ENCODE measurements around the gene RCVRN.

RCVRN gene

DNA sequence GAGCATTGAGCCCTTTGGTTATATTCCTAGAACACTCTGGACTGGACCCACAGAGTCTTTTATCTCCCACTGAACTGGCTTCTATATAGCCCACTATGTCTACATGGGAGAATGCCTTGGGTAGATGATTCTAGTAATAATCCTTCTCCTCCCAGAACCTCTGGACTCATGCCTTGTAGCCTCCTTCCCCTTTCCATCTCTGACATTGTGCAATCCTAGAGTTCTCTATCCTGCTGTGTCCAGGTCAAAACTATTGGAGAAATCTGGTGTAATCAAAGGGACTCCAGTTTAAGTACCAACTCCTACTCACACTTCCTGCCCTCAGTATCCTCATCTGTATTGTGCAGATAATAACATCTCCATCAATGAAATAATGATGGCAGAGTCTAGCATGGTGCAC is 9.1 kb downstream of the RCVRN start:
- DNase-seq (ENCODE audit: low read depth), result no peak

DNA sequence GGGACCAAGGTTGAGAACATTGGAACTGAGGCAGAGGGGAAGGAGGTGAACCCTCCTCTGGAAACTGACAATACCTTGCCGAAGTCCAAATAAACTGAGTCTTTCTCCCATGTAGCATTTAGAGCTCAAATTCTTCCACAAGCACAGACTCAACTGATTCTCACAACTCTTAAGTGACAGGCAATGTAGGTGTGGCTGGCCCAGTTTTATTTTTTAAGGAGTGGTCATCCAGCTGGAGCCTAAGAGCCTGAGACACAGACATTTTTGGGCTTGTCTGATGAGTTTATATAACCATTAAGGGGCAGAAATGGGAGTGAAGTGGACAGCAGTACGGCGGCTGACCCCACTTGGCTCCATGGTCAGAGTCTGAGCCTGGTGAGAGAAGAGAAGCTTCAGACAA is 10.8 kb downstream of the RCVRN start:
- no peak for DNase-seq (ENCODE audit: low read depth)

GRCh38 chr17:9893411-9894012 is 11.6 kb downstream of the RCVRN start:
- DNase-seq (ENCODE audit: low read depth), result no peak

DNA sequence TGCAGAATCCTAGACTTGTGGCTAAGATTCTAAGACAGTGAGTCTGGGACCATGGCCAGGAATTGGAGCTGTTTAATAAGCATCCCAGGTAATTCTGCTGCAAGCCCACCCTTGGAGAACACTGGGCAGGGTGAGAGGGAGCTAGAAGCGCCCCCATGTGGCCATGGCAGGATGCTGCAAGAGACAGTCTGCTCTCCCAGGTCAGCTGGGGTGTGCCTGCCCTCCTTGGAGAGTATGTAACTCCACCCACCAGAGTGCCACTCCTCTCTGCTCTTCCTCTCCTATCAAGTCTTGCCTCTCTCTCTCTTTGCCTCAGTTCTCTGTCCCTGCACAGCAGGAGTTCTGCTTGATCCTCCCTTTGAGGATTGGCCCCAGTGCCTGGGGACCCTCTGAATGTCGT is 14.9 kb downstream of the RCVRN start:
- DNase-seq (ENCODE audit: low read depth), result no peak

GRCh38 chr17:9887508-9887907 is 17.6 kb downstream of the RCVRN start:
- DNase-seq (ENCODE audit: low read depth), result no peak

DNA sequence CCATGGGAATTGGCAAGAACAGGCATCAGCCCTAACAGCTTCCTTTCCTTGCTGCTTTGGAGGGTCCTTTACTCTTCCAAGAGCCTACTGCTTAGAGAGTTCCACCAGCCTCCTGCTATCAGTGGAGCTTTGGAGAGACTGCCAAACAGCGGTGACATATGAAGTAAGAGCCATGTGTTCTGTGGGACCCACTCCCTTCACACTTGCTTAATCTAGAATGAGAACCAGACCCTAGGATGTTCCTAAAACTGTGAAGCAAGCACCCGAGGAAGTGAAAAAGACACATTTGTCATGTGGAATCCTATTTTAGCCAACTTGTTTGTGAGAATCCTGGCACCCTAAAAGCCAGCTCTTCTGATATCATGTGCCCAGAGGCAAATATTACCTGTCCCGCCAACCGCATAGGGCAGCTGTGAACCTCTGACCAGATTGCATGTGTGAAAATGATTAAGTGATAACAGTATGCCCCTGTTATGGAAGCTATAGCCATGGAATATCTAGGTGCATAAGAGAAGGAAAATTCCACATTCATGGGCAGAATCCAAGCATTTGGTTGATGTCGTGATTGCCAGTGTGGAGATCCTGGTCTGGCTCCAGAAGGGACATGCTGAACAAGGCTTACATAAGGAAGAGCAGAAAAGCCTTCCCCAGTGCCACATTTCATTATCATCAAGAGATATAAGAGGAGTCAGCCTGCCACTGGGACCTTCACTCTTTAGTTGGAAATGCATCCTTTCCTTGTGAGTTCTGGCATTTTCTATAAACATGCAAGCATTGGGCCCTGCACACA is 18.7 kb downstream of the RCVRN start:
- no peak for DNase-seq (ENCODE audit: low read depth)

- no peak for DNase-seq (ENCODE audit: low read depth)
Observed at GRCh38 chr17:9883451-9883850, 21.6 kb downstream of the RCVRN start.

DNA sequence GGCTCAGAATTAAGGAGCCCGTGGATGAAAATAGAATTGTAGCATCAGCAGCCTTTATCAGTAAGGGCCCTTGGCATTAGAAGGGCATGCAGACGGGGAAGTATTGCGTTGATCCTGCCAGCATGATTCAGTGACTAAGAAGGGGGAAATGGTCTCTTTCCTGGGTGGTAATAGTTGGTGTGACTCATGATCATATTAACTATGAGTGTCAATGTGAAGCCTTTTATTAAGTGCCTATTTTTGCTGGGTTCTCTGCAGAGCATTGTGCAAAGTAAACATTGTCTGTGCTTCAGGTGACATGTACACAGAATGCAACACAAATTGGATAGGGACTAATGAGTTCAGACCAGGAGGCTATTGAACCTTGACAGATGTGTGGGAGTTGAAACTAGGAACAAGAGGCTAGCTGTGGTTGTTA is 24.5 kb downstream of the RCVRN start:
- no peak for DNase-seq (ENCODE audit: low read depth)

DNA sequence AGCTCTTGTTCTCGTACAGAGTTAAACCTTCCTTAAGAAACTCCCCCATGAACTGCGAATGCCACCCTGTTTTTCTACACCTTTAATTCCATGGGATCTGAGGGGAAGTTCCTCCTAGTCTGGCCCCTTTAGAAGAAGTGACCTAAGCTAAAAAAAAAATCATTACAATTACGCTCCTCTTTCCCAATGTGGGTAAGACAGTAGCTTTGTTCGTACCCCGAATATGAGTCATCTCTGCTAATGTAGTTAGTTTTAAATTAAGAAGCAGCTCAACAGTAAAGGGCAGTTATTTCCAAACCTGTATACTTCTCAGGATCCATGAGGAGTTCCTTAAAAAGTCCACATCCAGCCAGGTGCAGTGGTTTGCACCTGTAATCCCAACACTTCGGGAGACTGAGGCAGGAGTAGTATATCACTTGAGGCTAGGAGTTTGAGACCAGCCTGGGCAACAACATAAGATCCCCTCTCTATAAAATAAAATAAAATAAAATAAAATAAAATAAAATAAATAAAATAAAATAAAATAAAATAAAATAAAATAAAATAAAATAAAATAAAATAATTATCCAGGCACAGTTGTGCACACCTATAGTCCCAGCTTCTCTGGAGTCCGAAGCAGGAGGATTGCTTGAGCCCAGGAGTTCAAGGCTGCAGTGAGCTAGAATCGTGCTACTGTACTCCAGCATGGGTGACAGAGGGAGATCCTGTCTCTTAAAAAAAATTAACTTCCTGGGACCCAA is 26.1 kb downstream of the RCVRN start:
- DNase-seq (ENCODE audit: low read depth), result no peak

DNA sequence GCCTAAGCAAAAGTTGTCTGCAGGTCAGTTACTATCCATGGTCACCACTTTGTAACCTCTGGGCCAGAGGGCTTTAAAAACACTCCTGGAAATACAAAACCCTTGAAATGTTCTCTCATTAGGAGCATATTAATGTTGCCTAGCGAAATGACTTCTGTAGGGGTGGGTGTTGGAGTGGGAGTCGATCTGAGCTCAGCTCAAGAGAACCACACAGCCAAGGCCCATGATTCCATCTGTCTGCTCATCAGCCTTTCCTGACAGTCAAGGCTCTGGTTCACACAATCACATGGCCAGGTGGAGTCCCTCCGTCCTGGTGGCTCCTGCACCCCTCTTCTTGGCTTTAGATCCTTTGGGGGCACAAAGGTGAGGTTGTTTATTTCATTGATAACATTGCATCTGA is 26.7 kb downstream of the RCVRN start:
- DNase-seq (ENCODE audit: low read depth), result no peak

DNA sequence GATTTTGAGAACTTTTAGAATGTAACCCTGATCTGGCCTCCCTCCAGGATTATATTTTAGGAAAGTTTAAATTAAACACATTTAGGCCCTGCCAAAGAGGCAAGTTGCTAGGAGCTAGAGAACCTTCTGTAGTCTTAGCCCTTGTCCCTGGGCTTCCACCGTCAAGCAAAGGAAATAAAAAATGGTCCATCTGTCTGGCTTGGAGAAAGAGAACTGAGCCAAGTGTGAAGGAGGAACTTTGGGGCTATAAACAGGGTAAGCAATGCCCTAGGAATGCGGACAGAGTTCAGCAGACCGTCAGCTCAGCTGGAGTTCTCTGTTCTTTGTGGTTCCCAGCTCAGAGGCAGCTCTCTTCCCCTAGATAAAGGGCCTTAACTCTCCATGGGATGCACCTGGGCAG is 29.6 kb downstream of the RCVRN start:
- DNase-seq (ENCODE audit: low read depth), result no peak

GRCh38 chr17:9874722-9875121 is 30.3 kb downstream of the RCVRN start:
- DNase-seq (ENCODE audit: low read depth), result no peak

GRCh38 chr17:9872852-9873251 is 32.2 kb downstream of the RCVRN start:
- no peak for DNase-seq (ENCODE audit: low read depth)

DNA sequence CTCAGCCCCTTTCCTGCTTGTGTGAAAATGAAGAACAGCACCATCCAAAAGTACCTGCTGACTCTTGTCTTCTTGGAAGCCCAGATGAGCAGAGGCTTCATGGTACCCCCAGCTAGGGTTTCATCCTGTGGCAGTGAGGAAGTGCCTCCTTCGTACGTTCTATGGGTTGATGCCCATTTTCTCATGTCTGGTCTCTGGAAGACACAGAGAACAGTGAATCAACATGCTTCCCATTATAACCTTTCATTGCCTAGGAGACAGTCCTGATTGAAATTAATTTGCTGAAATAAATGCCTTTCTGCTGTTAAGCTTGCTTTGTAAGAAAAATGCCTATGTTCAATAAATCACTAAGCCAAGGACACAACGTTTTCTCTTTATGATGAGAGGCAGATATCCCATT is 36.5 kb downstream of the RCVRN start:
- DNase-seq (ENCODE audit: low read depth), result no peak

GRCh38 chr17:9865586-9865985 is 39.5 kb downstream of the RCVRN start:
- DNase-seq (ENCODE audit: low read depth), result no peak

DNA sequence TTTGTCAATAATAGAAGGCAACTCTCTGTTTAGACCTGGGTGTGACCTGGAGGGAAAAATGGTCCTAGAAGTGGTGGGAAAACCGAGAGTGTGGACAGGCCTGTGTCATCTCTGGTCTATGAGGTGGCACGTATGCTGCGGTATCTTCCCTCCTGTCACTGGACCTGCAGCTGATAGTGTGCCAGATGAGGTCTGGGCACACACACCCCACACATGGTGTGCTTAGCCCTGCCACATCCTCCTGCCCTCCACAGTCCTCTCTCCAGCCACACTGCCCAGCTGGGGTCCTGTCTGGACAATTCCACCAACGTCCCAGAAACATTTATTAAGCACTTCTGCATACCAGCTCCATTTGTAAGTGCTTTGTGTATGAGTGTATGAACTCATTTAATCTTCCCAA is 42.1 kb downstream of the RCVRN start:
- no peak for DNase-seq (ENCODE audit: low read depth)

DNA sequence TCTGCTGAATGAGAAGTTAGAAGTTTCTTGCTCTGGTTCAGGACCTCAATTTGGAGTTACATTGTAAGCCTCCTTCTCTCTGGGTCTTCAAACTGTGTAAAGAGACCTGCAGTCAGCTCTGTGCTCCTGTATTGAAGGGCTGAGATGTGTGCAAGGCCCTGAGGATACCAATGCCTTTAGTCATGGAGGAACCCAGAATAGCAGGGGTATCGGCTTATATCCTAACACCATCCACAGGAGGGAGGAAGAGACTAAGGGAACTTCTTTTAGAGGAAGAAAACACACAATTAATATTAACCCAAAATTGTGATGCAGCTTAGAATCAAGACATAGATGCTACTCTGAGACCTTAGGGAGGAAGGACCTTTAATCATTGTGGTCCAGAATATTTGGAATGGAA is 42.9 kb downstream of the RCVRN start:
- DNase-seq (ENCODE audit: low read depth), result no peak

GRCh38 chr17:9860851-9861250 is 44.2 kb downstream of the RCVRN start:
- no peak for DNase-seq (ENCODE audit: low read depth)

DNA sequence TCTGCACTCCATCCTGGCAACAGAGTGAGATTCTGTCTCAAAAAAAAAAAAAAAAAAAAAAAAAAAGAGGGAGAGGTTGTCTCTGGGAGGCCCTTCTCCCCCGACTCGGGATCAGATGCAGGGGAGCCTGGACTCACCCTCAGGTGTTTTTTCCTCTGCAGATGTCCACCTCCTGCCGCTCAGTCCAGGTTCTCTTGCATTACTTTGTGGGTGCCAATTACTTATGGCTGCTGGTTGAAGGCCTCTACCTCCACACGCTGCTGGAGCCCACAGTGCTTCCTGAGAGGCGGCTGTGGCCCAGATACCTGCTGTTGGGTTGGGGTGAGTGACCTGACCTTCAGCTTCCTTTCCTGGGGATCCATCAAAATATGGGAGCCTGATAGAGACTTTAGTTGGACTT is 45.3 kb downstream of the RCVRN start:
- DNase-seq (ENCODE audit: low read depth), result no peak

- DNase-seq (ENCODE audit: low read depth), result no peak
Observed at GRCh38 chr17:9855036-9855435, 50.0 kb downstream of the RCVRN start.

GRCh38 chr17:9854255-9854654 is 50.8 kb downstream of the RCVRN start:
- DNase-seq (ENCODE audit: low read depth), result no peak

GRCh38 chr17:9850151-9850550 is 54.9 kb downstream of the RCVRN start:
- DNase-seq (ENCODE audit: low read depth), result no peak
